Left renal cortex interstitium (tissue), 4 donors: ENCODE data around the gene CDKAL1. TPM values are rescaled to one million over a fixed set of nuclear protein-coding genes. Genes with fewer than 3 reads are reported as not detected.

Source experiments
- DNase-seq, 4 donors: peaks; one replicate each; pipeline ENCODE4 v3.0.0-alpha.2; 2013; ENCODE audit warnings: low read depth in 4 of 4, low spot score in 2 of 4, missing footprints in 1 of 4
- polyA plus RNA-seq, 4 donors: library from polyadenylated mRNA; unstranded; fragments of 120-200 nt; gene quantifications; one replicate each; pipeline ENCODE4 v1.2.1, GENCODE V29; 2013; ENCODE audit not compliant: insufficient read length in 4 of 4

CDKAL1 gene
- polyA plus RNA-seq, 4 donors, result 16.3 to 20.5 (median 19.4) TPM

DNA sequence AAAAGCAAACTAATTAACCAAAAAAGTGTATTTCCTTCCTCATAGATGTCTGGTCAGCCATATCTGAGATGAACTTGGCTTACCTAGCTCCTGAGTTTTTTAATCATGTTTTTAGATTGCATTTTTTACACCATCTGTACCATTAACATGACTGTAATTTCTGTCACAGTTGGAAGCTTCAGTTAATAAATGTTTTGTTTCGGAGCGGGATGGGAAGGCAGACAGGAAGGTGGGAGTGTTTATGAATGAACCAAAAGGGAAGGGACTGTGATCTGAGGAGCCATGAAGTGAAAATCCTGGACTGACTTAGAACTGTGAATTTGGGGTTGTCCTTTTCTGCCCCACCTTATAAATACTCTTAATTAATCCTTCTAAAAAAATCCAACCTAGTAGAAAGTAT lies 613.7 kb downstream of the CDKAL1 start:
- no peak for DNase-seq

DNA sequence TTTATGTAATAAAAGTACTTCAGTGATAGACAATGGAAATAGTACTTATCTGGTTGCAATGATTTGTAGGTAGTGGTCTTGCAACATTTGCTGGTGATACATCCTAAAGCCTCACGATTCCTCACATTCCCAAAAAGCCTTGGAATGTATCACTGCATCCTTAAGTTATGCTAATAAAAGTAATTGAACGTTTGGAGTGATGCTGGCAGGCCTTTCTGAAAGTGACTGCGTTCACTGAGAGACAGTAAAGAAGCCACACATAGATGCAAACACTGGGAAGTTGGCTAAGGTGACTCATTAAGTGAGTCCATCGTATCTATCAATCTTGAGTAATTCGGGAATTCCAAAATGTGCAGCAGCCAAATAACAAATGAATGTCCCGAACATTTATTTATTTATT lies 615.2 kb downstream of the CDKAL1 start:
- DNase-seq, result no peak

DNA sequence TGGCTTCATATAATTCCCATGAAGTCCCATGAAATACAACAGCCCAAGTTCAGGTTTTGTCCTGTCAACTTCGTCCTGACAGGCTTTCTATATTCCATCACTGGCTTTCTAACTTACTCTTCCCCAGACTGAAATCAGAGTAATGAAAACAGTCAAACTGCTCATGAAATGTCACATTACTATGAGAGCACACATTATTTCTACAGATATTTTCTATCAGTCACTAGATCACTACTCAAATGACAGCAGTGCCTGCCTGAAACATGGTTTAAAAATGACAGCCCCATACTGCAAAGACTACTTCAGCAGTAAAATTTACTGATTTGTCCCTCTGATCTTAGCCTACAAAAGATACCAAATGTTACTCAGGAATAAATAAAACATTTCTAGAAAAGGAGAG lies 616.4 kb downstream of the CDKAL1 start:
- DNase-seq, result no peak

DNA sequence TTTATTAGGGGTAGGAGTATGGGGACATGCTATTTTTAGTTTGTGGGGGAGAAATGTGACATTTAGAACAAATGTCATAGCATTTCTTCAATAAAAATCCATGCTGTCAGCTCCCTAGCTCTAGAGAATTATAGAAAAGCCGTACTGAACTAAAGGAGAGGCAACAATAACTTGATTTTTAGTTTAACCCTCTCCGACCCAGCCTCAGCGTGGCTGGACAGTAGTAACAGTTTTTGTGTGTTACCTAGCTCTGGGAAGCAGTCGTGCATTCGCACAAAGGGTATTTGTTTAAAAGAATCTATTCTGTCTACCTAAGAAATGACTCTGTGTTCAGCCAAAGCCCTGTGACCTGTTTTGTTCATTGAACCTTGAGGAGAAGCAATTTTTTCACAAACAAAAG lies 616.9 kb downstream of the CDKAL1 start:
- DNase-seq, result no peak

DNA sequence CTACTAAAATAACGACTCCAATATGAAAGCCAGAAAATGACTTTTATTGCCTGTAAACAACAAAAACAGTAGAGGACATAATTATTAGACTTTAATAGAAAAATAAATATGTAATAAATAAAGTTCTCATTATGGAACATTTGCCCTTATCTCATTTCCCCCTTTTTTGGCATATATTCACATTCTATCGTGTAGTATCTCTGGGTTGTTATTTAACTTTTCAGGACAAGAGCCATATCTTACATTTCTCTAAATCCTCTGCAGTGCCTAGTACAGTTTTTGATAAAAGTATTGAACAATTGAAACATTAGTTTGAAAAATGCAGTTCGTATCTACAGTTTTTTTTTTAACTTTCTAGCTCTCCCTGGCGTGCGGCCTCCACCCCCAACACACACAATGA lies 617.3 kb downstream of the CDKAL1 start:
- DNase-seq, result no peak

DNA sequence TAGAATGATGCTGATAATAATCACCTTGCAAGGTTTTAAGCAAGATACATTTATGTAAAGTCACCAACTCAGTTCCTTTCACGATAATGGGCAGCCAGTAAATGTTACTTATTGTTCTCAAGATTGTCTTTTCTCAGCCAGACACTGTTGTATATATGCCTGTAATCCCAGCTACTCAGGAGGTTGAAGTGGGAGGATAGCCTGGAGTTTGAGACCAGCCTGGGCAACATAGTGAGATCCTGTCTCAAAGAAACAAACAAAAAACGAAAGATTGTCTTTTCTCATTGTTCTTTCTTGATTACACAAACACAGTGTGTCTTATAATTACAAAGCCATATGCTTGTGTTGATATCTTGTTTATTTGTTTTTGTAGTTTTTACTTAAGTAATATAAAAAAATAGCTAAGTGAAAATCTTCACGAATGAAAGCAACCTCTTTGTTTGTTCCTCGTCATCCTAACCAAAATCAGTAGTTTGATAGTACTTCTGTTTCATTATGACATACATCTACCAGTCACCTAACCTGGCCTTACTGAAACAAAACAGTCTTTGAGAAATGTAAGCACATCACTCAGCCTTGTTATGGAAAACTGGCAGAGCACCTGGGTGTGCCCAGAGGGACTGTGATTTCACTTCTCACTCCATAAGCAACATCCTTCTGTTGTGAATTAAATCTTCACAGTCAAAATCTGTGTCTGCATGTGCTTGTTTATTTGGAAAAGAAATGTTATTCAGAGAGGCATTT lies 623.1 kb downstream of the CDKAL1 start:
- no peak for DNase-seq

DNA sequence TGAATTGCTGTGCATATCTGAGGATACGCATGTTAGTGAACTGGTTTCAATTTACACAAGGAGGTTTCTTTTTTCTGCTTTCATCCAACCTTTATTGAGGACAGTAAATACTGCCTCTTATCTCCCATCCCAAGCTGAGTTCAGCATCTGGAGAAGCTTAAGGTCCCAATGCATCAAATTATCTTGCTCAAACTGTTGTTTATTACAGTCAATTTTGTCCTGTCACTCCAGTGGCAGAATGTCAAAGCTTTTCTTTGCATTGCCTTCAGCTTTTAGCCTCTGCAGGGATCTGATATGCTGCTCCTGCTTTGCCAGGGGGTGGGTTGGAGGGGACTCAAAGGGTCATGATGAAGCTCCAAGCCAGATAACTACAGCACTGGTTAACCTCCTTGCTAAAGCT lies 623.9 kb downstream of the CDKAL1 start:
- DNase-seq, result no peak

DNA sequence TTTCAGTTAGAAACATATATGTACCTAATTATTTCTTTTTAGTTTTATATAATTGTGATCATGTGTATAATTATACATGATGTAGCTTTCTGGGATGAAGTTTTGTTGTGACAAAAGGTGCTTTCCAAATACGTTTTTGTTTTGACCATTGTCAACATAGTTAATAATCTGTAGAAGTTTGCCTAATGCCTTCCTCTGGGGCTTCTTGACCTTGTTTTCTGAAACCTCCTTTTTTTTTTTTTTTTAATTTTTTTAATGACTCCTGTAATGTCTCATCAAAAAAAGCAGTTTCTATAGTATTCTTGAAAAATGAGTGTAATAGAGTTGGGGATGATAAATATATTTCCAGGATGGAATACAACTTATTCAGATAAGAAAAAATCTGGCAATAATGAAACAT lies 624.6 kb downstream of the CDKAL1 start:
- no peak for DNase-seq

DNA sequence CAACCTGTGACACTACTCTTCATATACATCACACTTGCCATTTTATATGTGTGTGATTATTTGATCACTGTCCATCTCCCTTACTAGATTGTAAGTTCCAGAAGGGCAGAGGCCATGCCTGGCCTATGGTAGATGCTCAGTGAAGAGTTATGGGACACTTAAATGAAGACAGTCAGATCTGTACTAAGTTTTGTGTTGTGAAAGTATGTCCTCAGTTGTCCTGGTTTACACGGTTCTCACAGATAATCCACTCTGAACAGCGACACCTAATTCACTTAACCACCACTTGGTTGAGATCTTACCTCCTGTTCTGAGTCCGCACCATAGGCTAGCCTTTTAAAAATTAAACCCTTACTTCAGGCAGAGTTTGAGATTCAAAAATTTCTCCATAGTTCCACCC lies 625.2 kb downstream of the CDKAL1 start:
- DNase-seq, result no peak

DNA sequence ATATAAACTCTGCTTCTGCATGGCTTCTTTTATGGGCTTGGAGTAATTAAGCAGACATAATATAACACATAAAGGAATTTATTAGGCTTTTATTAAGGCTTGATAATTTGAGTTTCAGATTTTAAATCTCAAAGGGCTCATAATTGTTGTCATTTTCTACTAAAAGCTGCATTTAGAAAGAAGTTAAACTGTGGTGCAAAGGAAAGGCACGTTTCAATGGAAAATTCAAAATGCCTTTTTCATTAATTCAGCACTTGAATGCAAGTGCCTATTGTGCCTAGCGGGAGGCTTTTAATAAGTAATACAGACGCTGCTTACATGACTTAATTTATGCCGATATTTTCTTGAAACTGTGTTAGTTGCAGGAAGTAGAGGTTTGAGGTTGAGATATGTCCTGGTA lies 627.5 kb downstream of the CDKAL1 start:
- DNase-seq, result no peak

DNA sequence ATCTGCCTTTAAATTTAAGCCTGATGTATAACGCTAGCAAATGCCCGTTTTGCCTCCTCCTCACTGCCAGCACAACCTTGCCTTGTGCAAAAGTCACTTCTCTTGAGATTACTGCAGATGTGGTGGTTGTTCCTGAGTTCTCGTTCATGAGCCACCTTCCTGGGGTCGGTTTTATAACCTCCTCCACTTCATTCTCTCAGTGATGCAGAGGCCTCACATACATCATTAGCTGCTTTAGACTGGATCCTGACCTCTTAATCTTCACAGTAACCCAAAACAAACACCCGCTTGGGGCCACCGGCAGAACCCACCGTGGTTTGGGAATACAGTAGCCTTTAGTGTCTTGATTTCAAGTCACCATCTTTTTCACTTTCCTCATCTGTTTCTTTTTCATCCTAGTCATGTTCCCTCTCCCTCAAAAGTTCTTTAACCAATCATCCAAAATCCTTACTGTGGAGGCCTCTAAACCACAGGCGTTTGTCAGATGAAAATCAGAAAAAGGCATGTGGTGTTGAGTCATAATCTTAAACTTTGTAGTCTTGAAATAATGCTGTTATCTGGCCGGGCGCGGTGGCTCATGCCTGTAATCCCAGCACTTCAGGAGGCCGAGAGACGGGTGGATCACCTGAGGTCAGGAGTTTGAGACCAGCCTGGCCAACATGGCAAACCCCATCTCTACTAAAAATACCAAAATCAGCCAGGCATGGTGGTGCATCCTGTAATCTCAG lies 629.0 kb downstream of the CDKAL1 start:
- no peak for DNase-seq

DNA sequence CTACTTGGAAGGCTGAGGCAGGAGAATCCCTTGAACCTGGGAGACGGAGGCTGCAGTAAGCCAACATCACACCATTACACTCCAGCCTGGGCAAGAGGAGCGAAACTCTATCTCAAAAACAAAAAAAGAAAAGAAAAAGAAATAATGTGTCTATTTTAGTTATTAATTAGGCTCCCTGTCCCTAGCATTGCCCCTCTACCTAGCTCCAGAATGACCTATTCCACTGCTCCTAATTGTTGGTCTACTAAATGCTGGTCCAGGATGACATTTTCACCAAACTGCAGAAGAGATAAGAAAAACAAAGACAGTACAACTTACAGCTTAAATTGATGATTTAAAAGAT lies 629.6 kb downstream of the CDKAL1 start:
- no peak for DNase-seq

DNA sequence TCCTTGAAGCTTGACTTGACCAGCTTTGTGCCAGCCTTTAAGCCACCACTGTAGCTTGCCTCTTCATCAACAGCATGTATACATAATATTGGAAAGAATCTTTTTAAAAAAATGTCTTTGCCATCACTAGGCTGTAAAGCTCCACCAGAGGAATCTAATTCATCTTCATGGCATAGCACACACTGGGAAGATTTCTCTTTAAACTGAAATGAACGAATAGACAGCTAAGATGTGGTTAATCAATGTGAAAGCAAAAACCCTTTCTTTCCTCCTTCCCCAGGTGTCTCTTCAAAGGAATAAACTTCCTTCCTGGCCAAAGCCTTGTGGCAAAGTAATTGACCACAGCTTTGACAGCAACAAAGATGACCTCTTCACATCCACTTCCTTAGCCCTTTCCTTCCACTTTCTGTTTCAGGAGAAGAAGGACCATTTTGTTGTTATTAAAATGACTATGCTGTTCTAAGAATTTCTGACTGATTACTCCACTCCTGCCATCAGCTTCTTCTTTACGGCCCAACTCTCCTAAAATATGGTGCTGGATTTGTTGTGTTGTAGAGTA lies 630.6 kb downstream of the CDKAL1 start:
- no peak for DNase-seq

DNA sequence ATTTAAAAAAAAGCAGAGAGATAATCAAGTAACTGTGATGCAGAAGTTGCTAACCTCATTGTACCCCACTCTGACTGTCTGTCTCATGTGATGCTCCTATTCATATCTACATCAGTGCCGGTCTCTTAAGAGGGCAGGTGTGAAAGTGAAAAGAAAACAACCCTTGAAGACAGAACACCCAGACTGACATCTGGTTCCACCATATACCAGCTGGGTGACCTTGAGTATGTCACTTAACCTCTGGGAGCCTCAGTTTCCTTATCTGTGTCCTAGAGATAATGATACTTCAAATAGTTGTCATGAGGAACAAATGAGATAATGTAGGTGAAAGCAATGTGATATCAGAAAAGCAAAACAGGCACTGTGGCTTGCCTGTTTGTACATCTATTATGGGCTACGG lies 632.5 kb downstream of the CDKAL1 start:
- DNase-seq, result no peak

DNA sequence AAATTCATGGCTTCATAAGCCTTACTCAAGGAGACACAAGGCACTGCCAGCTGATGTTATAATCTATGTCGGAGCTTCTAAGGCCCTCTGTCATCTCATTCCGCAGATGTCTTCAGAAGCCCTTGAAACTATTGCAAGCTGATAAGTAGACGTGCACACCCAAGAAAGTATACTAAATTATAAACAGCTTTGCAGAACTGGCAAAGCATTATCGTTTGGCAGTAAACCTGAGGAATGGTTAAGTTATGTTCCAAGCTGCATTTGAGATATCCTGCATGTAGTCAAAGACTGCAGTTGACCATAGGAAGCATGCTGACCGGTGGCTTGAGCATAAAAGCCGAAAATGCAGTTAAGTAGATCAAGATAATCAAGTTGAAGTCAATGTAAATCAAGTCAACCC lies 633.5 kb downstream of the CDKAL1 start:
- DNase-seq, result no peak

DNA sequence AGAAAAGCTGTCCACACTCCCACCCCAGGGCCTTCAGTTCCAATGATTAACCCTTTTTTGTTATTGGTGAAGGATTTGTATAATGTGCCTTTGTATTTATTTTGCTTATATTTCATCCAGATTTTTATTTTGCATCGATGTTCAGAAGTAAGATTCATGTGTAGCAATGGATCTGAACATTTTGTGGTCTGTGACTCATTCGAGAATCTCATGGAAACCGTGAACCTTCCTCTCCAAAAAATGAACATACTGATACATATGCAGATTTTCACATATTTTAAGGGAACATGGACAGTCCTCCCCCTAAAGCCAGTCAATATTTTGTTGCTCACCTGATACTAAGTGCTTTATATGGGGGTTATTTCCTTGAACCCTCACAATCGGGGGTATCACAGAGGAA lies 637.5 kb downstream of the CDKAL1 start:
- DNase-seq, result no peak

DNA sequence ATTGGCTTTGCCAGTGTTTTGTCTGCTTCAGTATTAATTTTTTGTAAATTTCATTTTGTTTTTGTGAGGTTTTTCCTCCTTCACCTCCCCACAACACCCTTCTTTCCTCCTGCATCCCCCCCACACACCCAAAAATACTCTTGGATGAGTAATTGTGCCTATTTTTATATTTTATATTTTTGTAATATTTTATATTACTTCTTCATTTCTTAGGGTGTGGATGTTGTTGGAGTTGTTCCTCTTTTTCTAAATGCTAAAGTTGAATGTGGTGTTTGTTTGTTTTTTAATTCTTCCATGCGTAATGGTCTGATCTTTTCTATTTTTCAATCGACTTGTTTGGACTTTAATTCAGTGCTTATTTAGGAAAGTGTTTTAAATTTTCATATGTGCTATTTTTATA lies 638.8 kb downstream of the CDKAL1 start:
- DNase-seq, result no peak

DNA sequence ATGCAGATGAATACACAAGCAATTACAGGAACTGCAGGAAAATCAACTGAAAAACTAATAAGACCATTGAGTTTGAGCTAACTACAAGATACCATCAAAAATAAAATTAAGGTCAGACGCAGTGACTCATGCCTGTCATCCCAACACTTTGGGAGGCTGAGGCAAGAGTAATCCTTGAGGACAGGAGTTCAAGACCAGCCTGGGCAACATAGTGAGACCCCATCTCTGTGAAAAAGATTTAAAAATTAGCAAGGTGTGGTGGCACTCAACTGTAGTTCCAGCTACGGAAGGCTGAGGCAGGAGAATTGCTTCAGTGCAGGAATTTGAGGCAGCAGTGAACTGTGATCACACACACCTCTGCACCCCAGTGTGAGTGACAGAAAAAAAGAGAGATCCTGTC lies 639.4 kb downstream of the CDKAL1 start:
- DNase-seq, result no peak

DNA sequence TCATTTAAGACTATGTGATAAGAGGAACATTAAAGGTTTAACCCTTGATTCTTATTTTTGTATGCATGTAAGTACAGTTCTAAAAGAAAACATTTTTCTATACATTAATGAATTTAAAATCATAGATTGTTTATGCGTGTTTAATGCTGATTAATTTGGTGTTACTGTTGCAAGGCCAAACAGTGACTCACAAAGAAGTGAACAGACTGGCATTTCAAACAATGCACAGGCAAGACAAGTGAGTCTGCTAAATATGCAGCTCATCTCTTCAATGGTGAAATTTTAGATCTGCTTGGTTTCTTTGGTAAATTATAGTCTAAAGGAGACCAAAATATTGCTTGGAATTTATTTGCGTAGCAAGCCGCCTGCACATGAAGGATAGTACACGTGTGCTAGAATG lies 641.9 kb downstream of the CDKAL1 start:
- DNase-seq, result no peak

DNA sequence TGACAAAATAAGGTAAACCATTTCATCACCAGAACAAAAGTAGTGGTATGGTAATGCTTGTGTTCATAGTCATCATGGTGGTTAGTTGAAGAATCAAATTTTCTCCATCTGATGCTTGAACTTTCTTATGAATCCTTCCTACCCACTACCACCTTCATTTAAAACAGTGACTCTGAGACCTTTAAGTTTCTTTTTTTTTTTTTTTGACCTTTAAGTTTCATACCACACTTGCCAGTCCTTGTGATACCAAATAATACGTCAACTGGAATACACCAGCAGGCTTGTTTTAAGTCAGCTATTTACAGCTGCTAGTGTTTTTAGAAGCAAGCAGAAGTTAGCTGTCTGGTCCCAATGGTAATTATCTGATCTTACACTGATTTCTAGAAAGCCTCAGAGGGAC lies 645.9 kb downstream of the CDKAL1 start:
- DNase-seq, result no peak

DNA sequence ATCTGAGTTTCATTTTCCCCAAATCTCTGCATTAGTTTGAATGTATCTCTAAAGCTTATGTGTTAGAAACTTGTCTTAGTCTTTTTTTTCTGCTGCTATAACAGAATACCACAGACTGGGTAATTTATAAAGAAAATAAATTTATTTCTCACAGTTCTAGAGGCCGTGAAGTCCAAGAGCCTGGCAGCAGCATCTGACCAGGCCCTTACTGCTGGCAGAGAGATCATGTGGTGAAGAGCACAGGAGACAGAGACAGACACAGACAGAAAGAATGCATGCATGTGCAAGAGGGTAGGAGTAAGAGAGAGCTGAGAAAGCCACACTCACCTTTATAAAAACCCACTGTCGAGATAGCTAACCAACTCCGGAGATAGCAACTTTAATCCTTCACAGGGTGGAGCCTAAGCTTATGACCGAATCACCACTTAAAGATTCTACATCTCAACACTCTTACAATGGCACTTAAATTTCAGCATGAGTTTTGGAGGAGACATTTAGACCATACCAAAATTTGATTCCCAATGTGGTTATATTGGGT lies 646.6 kb downstream of the CDKAL1 start:
- no peak for DNase-seq

DNA sequence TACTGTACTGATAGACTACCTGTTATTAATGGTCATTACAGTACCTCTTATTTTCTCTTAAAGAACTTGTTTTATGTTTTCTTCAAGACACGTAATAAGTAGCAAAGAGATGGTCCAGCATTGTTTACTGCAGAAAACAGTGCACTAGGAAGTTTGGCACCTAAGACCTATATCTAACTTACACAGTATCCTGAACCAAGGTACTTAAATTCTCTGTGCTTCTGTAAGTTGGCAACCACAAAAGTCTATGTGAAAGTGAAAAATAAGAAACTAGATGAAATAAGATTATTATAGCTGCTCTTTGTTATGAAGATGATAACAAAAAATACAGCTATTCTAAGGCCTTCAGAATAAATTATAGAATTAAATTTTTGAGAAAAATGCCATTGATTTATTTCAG lies 647.6 kb downstream of the CDKAL1 start:
- no peak for DNase-seq
